SK-N-SH treated with all-trans-retinoic acid at 6 μM for 48 hours (cell line): Measurements from ENCODE around the gene FAM111A.

Experiments used
- ARNTL ChIP-seq: fragments of 450-650 bp; formaldehyde crosslinking; IDR thresholded peaks from 2 replicates; pipeline ENCODE4 v1.5.0; 2020; ENCODE audit warnings: low read depth, mild to moderate bottlenecking, moderate library complexity, borderline replicate concordance
- BACH2 ChIP-seq: fragments of 250-450 bp; sonication (Bioruptor Pico); IDR thresholded peaks from 2 replicates; pipeline ENCODE4 v1.9.0; 2021; ENCODE audit warnings: mild to moderate bottlenecking, borderline replicate concordance
- PATZ1 ChIP-seq: fragments of 250-450 bp; sonication (Bioruptor Pico); IDR thresholded peaks from 2 replicates; pipeline ENCODE4 v1.8.0; 2020; ENCODE audit warnings: mild to moderate bottlenecking, moderate library complexity, borderline replicate concordance
- PPARA ChIP-seq: fragments of 250-450 bp; sonication (Bioruptor Pico); IDR thresholded peaks from 2 replicates; pipeline ENCODE4 v1.5.0; 2020; ENCODE audit warnings: mild to moderate bottlenecking, borderline replicate concordance
- RARB ChIP-seq: fragments of 250-450 bp; sonication (Bioruptor Pico); IDR thresholded peaks from 2 replicates; pipeline ENCODE4 v1.8.0; 2021; ENCODE audit warnings: mild to moderate bottlenecking, moderate library complexity
- SNAI2 ChIP-seq: fragments of 250-450 bp; sonication (Bioruptor Pico); IDR thresholded peaks from 2 replicates; pipeline ENCODE4 v1.5.0; 2020; ENCODE audit warnings: mild to moderate bottlenecking, moderate library complexity
- TOX ChIP-seq: fragments of 250-450 bp; sonication (Bioruptor Pico); IDR thresholded peaks from 2 replicates; pipeline ENCODE4 v1.8.0; 2021; ENCODE audit warnings: mild to moderate bottlenecking, moderate library complexity, borderline replicate concordance
- TSHZ2 ChIP-seq: fragments of 250-450 bp; sonication (Bioruptor Pico); IDR thresholded peaks from 2 replicates; pipeline ENCODE4 v1.5.0; 2020; ENCODE audit warnings: mild to moderate bottlenecking, moderate library complexity
- ZFP3 ChIP-seq: fragments of 250-450 bp; sonication (Bioruptor Pico); IDR thresholded peaks from 2 replicates; pipeline ENCODE4 v1.5.0; 2020; ENCODE audit warnings: mild to moderate bottlenecking, moderate library complexity
- ZFP30 ChIP-seq: fragments of 450-650 bp; formaldehyde crosslinking; IDR thresholded peaks from 2 replicates; pipeline ENCODE4 v1.5.0; 2022; ENCODE audit warnings: mild to moderate bottlenecking, moderate library complexity
- ZNF8 ChIP-seq: fragments of 450-650 bp; formaldehyde crosslinking; IDR thresholded peaks from 2 replicates; pipeline ENCODE4 v1.5.0; 2020; ENCODE audit warnings: mild to moderate bottlenecking, moderate library complexity

GRCh38 chr11:59193587-59194130 lies 51.0 kb downstream of the FAM111A start:
- TF ChIP-seq RARB (CRISPR knock-in tag) (no peak), ZFP3 (no peak), ZFP30 (no peak), PATZ1 (CRISPR knock-in tag) (no peak), SNAI2 (CRISPR knock-in tag) (no peak), BACH2 (CRISPR knock-in tag) (no peak), TSHZ2 (CRISPR knock-in tag) (no peak), ZNF8 (CRISPR knock-in tag) (no peak), ARNTL (CRISPR knock-in tag) (no peak), PPARA (no peak), TOX (CRISPR knock-in tag) (no peak)
